Testis (tissue), 3 donors: ENCODE measurements around the gene ACO2. TPM values are rescaled to one million over a fixed set of nuclear protein-coding genes. Genes with fewer than 3 reads are reported as not detected.

Source experiments
- DNase-seq: peaks from one replicate; pipeline ENCODE4 v3.0.0-alpha.2; 2019
- H3K27ac ChIP-seq, 2 donors: fragments of 200-600 bp; sonication (generic); one replicate each; pipeline ENCODE4 v1.5.1; 2019
- H3K27me3 ChIP-seq: fragments of 200-600 bp; sonication (generic); one replicate; pipeline ENCODE4 v1.5.1; 2019
- H3K36me3 ChIP-seq: fragments of 200-600 bp; sonication (generic); one replicate; pipeline ENCODE4 v1.5.1; 2017; ENCODE audit warnings: low read depth; ENCODE audit errors: missing control alignments
- H3K4me1 ChIP-seq: fragments of 200-600 bp; sonication (generic); one replicate; pipeline ENCODE4 v1.5.1; 2019
- H3K4me3 ChIP-seq, 2 donors: fragments of 200-600 bp; sonication (generic); one replicate each; pipeline ENCODE4 v1.5.1; 2017 to 2019
- H3K9me3 ChIP-seq: fragments of 200-600 bp; sonication (generic); one replicate; pipeline ENCODE4 v1.5.1; 2017
- POLR2A ChIP-seq: fragments of 450-650 bp; IDR thresholded peaks from one replicate; pipeline ENCODE4 v1.6.1; 2017; ENCODE audit warnings: antibody characterized with exemption, mild to moderate bottlenecking, moderate library complexity
- WGBS, 2 donors: methylation state at CpG; one replicate each; pipeline ENCODE4 v1.1.5; 2018; 5-methylcytosine and 5-hydroxymethylcytosine counted together
- intact Hi-C: fragments of 100-400 bp; cut with DNase I; formaldehyde crosslinking; loops from one replicate; pipeline ENCODE4 v1.15.1; 2023; ENCODE audit warnings: low total_unique reads
- polyA plus RNA-seq: library from polyadenylated mRNA; stranded (reverse); fragments of 350-450 nt; fragmentation: Illumina TruSeq; extraction: RNeasy Lipid Tissue Mini Kit (QIAGEN cat#74804); gene quantifications from one replicate; pipeline ENCODE4 v1.2.3, GENCODE V29; 2014; ENCODE audit warnings: low read depth, low replicate concordance; ENCODE audit not compliant: insufficient read depth
- total RNA-seq, 2 donors: library from RNA; depleted of rRNA; stranded (reverse); fragments of >200 nt; gene quantifications; one replicate each; pipeline ENCODE4 v1.2.3, GENCODE V29; 2016
- TF ChIP-seq, protein P1 (sequence below), 3 experiments: fragments of 450-650 bp in 2 of 3; fragments of 200-600 bp in 1 of 3; sonication (generic) in 1 of 3; IDR thresholded peaks; one replicate each; pipeline ENCODE4 v1.5.1; 2016 to 2019; ENCODE audit warnings: antibody characterized with exemption in 3 of 3, mild to moderate bottlenecking in 2 of 3, moderate library complexity in 1 of 3

Gene ACO2
- total and polyA plus RNA-seq, 3 donors from 2014 or later = 113 to 178 (median 133) TPM

DNA sequence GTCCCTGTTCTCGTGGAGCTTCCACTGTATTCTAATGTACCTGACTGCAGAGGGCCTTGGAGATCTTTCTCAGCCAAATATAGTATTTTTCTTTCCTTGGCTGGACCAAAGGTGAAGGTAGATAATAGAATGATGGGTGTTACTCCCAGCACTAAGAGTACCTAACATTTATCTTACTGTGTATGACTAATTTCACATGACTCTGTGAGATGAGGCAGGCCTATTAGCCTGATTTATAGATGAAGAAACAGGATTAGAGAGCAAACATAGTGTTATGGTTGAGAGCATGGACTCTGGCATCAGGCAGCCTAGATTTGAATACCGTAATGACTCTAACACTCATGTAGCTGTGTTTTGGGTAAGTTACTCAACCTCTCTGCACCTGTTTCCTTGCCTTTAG is 2.7 kb downstream of the ACO2 start:
- no peak for DNase-seq
- Histone ChIP-seq H3K4me1 (peaks cover 11% of the 10 kb centered on the region), H3K36me3 (no peaks in the 10 kb centered on the region), H3K9me3 (no peaks in the 10 kb centered on the region), H3K4me3 (no peak overlapping the region), H3K27ac (no peak overlapping the region), H3K27me3 (no peaks in the 10 kb centered on the region)
- 79 to 85% methylated on average over 2 of the region's 2 CpGs for WGBS, 2 donors
- TF ChIP-seq POLR2A = no peak
- intact Hi-C loops = no loop called here

DNA sequence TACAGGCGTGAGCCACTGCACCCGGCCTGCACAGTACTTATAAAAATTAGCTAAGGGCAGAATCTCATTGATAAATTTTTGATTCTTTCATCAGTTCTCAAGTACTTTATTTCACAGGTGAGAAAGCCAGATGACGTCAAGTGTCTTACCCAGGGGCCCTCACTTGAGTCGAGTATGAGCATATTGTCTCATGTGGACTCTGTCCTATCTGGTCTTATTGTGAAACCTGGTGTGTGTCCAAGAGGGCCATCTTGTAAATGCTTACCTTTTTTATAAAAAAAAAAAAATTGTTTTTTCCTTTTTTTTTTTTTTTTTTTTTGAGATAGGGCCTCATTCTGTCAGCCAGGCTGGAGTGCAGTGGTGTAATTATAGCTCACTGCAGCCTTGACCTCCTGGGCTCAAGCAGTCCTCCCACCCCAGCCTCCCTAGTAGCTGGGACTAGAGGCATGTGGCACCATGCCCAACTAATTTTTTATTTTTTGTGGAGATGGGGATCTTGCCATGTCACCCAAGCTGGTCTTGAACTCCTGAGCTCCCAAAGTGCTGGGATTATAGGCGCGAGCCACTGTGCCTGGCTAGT is 6.0 kb downstream of the ACO2 start:
- Histone ChIP-seq H3K27ac (no peak overlapping the region), H3K4me3 (no peak overlapping the region), H3K27me3 (no peaks in the 10 kb centered on the region), H3K36me3 (no peaks in the 10 kb centered on the region), H3K9me3 (no peaks in the 10 kb centered on the region), H3K4me1 (peaks cover 13% of the 10 kb centered on the region)
- WGBS, 2 donors = 84 to 86% methylated on average over 6 of the region's 6 CpGs
- intact Hi-C loops = no loop called here
- TF ChIP-seq, protein P1, sequence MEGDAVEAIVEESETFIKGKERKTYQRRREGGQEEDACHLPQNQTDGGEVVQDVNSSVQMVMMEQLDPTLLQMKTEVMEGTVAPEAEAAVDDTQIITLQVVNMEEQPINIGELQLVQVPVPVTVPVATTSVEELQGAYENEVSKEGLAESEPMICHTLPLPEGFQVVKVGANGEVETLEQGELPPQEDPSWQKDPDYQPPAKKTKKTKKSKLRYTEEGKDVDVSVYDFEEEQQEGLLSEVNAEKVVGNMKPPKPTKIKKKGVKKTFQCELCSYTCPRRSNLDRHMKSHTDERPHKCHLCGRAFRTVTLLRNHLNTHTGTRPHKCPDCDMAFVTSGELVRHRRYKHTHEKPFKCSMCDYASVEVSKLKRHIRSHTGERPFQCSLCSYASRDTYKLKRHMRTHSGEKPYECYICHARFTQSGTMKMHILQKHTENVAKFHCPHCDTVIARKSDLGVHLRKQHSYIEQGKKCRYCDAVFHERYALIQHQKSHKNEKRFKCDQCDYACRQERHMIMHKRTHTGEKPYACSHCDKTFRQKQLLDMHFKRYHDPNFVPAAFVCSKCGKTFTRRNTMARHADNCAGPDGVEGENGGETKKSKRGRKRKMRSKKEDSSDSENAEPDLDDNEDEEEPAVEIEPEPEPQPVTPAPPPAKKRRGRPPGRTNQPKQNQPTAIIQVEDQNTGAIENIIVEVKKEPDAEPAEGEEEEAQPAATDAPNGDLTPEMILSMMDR (IDR thresholded peaks at IDR 0.05) = no peak
- TF ChIP-seq POLR2A = no peak
- DNase-seq = peak; percentile 57

DNA sequence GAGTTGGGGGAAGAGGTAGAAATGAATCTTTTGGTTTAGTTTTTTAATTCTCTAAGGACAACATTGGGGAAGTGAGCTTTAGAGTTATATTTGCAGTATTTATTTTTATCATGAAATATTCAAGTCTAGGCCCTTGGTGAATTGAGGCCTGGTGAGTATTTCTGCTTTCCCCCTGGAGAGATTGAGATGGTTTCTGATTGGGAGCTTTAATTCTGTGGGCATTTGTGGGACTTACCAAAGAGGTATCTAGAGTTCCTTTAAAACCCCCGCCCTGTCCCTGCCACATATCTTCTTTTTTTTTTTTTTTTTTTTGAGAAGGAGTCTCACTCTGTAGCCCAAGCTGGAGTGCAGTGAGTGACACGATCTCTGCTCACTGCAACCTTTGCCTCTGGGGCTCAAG is 9.6 kb downstream of the ACO2 start:
- Histone ChIP-seq H3K27me3 (no peaks in the 10 kb centered on the region), H3K4me1 (peaks cover 28% of the 10 kb centered on the region), H3K36me3 (no peaks in the 10 kb centered on the region), H3K4me3 (no peak overlapping the region), H3K9me3 (no peaks in the 10 kb centered on the region), H3K27ac (no peak overlapping the region)
- no peak for DNase-seq
- intact Hi-C loops = no loop called here
- TF ChIP-seq, protein P1 (IDR thresholded peaks at IDR 0.05) = no peak
- no peak for TF ChIP-seq POLR2A
- 83 to 94% methylated on average over 2 of the region's 2 CpGs for WGBS, 2 donors

DNA sequence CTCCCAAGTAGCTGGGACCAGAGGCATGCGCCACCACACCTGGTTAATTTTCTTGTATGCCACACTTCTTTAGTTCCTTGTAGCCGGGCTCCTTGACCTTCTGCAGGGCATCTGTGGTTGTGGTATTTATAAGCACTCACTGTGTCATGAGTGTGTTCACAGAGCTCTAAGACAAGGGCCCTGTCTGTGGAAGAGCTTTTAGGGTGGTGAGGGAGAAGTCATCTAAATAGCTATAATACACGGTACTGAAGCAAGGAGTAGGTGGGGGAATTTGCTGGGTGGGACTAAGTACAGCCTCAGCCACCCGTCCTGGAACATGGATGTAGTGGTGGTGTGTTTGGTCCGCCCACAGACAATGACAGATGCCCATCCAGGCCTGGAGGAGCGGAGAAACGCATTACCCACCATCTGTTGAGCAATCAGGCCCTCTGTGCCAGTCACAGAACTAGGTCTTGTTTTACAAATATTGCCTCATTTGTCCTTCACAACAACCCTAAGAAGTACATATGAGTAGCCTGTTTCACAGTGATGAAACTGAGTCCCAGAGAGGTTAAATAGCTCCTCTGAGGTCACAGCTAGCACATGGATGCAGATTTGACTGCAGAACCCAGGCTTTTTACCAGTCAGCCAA is 10.1 kb downstream of the ACO2 start:
- H3K27ac ChIP-seq = no peak overlapping the region
- no peaks in the 10 kb centered on the region for H3K27me3 ChIP-seq
- H3K36me3 ChIP-seq = no peaks in the 10 kb centered on the region
- 81 to 90% methylated on average over 7 of the region's 7 CpGs for WGBS, 2 donors
- intact Hi-C loops = no loop called here
- H3K4me3 ChIP-seq = no peak overlapping the region
- no peaks in the 10 kb centered on the region for H3K9me3 ChIP-seq
- peaks cover 28% of the 10 kb centered on the region for H3K4me1 ChIP-seq
- no peak for TF ChIP-seq POLR2A
- DNase-seq = no peak

DNA sequence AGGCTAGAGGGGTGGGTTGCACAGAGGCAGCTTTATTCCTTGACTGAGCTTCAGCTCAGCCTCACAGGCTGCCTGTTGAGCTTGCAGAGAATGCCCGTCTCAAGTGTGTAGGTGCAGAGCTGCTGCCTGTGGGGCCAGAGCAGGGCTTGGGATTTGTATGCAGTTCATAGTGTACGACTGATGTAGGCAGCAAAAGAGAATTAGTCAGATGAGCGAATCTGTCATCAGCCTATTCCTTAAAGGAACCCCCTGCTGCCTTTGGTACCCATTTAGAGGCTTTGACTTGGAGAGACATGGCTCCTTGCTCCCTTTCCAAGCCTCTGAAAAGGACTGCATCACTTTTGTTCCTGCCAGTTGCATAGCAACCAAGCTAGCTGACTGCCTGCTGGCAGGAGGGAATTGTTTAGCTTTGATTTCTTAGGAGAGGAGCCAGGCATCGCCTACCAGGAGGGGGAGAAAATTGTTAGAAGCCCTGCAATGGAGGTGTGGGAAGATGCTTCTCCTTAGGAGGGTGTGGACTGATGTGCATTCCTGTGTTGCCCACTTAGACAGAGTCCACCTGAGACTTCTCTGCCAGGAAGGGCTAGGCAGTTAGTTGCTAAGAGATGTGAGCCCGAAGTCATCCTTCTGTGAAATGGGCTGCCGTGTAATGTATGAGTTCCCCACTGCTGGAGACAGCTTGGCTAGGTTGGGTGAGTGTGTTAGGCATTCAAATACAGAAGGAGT is 10.9 kb downstream of the ACO2 start:
- Histone ChIP-seq H3K36me3 (no peaks in the 10 kb centered on the region), H3K4me3 (no peak overlapping the region), H3K27ac (no peak overlapping the region), H3K4me1 (peaks cover 28% of the 10 kb centered on the region), H3K9me3 (no peaks in the 10 kb centered on the region), H3K27me3 (no peaks in the 10 kb centered on the region)
- 77 to 78% methylated on average over 6 of the region's 6 CpGs for WGBS, 2 donors
- intact Hi-C loops = no loop called here
- no peak for DNase-seq
- TF ChIP-seq POLR2A = no peak
- TF ChIP-seq, protein P1 (IDR thresholded peaks at IDR 0.05) = no peak
